Sigmoid colon (tissue), 7 donors: ENCODE measurements around the gene VAC14. TPM values are rescaled to one million over a fixed set of nuclear protein-coding genes. Genes with fewer than 3 reads are reported as not detected.

Experiments
- DNase-seq: peaks from one replicate; pipeline ENCODE4 v3.0.0-alpha.2; 2019
- H3K27ac ChIP-seq, 4 donors: fragments of 200-600 bp; sonication (generic); one replicate each; pipeline ENCODE4 v1.5.1; 2016 to 2019; ENCODE audit warnings: mild to moderate bottlenecking in 1 of 4
- H3K27me3 ChIP-seq, 3 donors: fragments of 200-600 bp; sonication (generic); one replicate each; pipeline ENCODE4 v1.5.1; 2019; ENCODE audit warnings: mild to moderate bottlenecking in 1 of 3
- H3K36me3 ChIP-seq, 4 donors: fragments of 200-600 bp; sonication (generic); one replicate each; pipeline ENCODE4 v1.5.1; 2016 to 2019
- H3K4me1 ChIP-seq, 4 donors: fragments of 200-600 bp; sonication (generic); one replicate each; pipeline ENCODE4 v1.5.1; 2017 to 2019
- H3K4me3 ChIP-seq, 4 donors: fragments of 200-600 bp; sonication (generic); one replicate each; pipeline ENCODE4 v1.5.1; 2017 to 2019; ENCODE audit warnings: mild to moderate bottlenecking in 2 of 4, moderate library complexity in 1 of 4
- H3K9me3 ChIP-seq, 4 donors: fragments of 200-600 bp in 3 of 4; sonication (generic) in 3 of 4; one replicate each; pipeline versions ENCODE4 v1.5.1 to v1.6.1; 2013 to 2019
- CTCF ChIP-seq, 4 experiments: fragments of 450-650 bp in 3 of 4; fragments of 200-600 bp in 1 of 4; IDR thresholded peaks; one replicate each; pipeline ENCODE4 v1.5.1; 2016 to 2019; ENCODE audit warnings: antibody characterized with exemption in 4 of 4, mild to moderate bottlenecking in 3 of 4, moderate library complexity in 2 of 4
- EP300 ChIP-seq, 4 donors: sonication (generic); formaldehyde crosslinking; IDR thresholded peaks; one replicate each; pipeline ENCODE4 v1.6.1; 2017; ENCODE audit warnings: antibody characterized with exemption in 4 of 4
- POLR2A ChIP-seq, 2 donors: fragments of 450-650 bp; IDR thresholded peaks; one replicate each; pipeline ENCODE4 v1.6.1; 2016; ENCODE audit warnings: antibody characterized with exemption in 2 of 2, mild to moderate bottlenecking in 2 of 2, moderate library complexity in 2 of 2
- POLR2AphosphoS5 ChIP-seq, 4 donors: sonication (generic); formaldehyde crosslinking; IDR thresholded peaks; one replicate each; pipeline ENCODE4 v1.6.1; 2017; ENCODE audit warnings: antibody characterized with exemption in 4 of 4
- WGBS, 2 donors: extraction: QIAGEN DNeasy Blood & Tissue Kit; methylation state at CpG; one replicate each; pipeline ENCODE4 v1.1.7; 2013; 5-methylcytosine and 5-hydroxymethylcytosine counted together
- intact Hi-C: fragments of 100-400 bp; cut with DNase I; formaldehyde crosslinking; loops from one replicate; pipeline ENCODE4 v1.15.1; 2023
- polyA plus RNA-seq, 3 donors: library from polyadenylated mRNA; stranded (reverse); fragments of 200-250 nt; gene quantifications; one replicate each; pipeline ENCODE4 v1.2.3, GENCODE V29; 2013
- total RNA-seq, 4 donors: library from RNA; depleted of rRNA; stranded (reverse); fragments of >200 nt; gene quantifications; one replicate each; pipeline ENCODE4 v1.1.0, GENCODE V29; 2016
- donor health status: healthy with polysubstance abuse.
- donor health status: Bipolar disorder and iron deficiency.
- donor health status: healthy.

VAC14 gene
- total and polyA plus RNA-seq, 7 donors: 16.8 to 36.2 (median 22.1) TPM

- intact Hi-C loops: no loop called here
- H3K9me3 ChIP-seq: no peaks in the 10 kb centered on the region
- peaks cover 4 to 11% (median 8%) of the 10 kb centered on the region in 4 donors for H3K36me3 ChIP-seq
- H3K27ac ChIP-seq: peak overlapping the region; percentile 86 to 99 (median 96)
- 74 to 86% methylated on average over 14 of the region's 14 CpGs for WGBS, 2 donors
- no peaks in the 10 kb centered on the region for H3K27me3 ChIP-seq
- peaks cover 3 to 89% (median 86%) of the 10 kb centered on the region in 4 donors for H3K4me1 ChIP-seq
- no peak for DNase-seq
- TF ChIP-seq POLR2AphosphoS5 (IDR thresholded peaks at IDR 0.05) (no peak), CTCF (IDR thresholded peaks at IDR 0.05) (no peak), POLR2A (IDR thresholded peaks at IDR 0.05) (no peak), EP300 (IDR thresholded peaks at IDR 0.05) (no peak)
- peak overlapping the region; percentile 75 to 93 (median 84) for H3K4me3 ChIP-seq
Measured at GRCh38 chr16:70684146-70685060, 116.6 kb downstream of the VAC14 start.

- no peak for DNase-seq
- intact Hi-C loops: no loop called here
- Histone ChIP-seq H3K4me1 (peaks cover 0 to 81% (median 75%) of the 10 kb centered on the region in 4 donors), H3K36me3 (peaks cover 13 to 21% (median 18%) of the 10 kb centered on the region in 4 donors), H3K27ac (peak overlapping the region; percentile 86 to 99 (median 96)), H3K4me3 (peak overlapping the region; percentile 75 to 93 (median 84)), H3K27me3 (no peaks in the 10 kb centered on the region), H3K9me3 (no peaks in the 10 kb centered on the region)
- no peak for TF ChIP-seq CTCF (IDR thresholded peaks at IDR 0.05)
- no peak for TF ChIP-seq EP300 (IDR thresholded peaks at IDR 0.05)
- TF ChIP-seq POLR2A (IDR thresholded peaks at IDR 0.05): no peak
- no peak for TF ChIP-seq POLR2AphosphoS5 (IDR thresholded peaks at IDR 0.05)
- WGBS, 2 donors: 88 to 90% methylated on average over 13 of the region's 13 CpGs
Measured at GRCh38 chr16:70683146-70683944, 117.6 kb downstream of the VAC14 start.

- Histone ChIP-seq H3K4me1 (peaks cover 0 to 73% (median 68%) of the 10 kb centered on the region in 4 donors), H3K27ac (peak overlapping the region; percentile 86 to 99 (median 96)), H3K9me3 (no peaks in the 10 kb centered on the region), H3K36me3 (peaks cover 22 to 30% (median 27%) of the 10 kb centered on the region in 4 donors), H3K4me3 (peak overlapping the region in 3 of 4 donors; percentile 75 to 93 (median 85)), H3K27me3 (no peaks in the 10 kb centered on the region)
- intact Hi-C loops: no loop called here
- no peak for DNase-seq
- WGBS, 2 donors: 77 to 81% methylated on average over 14 of the region's 14 CpGs
- TF ChIP-seq CTCF (IDR thresholded peaks at IDR 0.05) (no peak), POLR2AphosphoS5 (IDR thresholded peaks at IDR 0.05) (no peak), EP300 (IDR thresholded peaks at IDR 0.05) (no peak), POLR2A (IDR thresholded peaks at IDR 0.05) (no peak)
Measured at GRCh38 chr16:70682239-70683145, 118.5 kb downstream of the VAC14 start.
